ENCODE measurements around the gene BAG5.

BAG5 gene

GRCh38 chr14:103581206-103581605, 18.7 kb upstream of the BAG5 start:
- Histone ChIP-seq H3K9ac (ENCODE audit: low read length) (no peak overlapping the region), H3K27me3 (ENCODE audit: low read depth, low read length) (no peaks in the 10 kb centered on the region)

GRCh38 chr14:103578401-103579075, 16.1 kb upstream of the BAG5 start:
- no peak overlapping the region for H3K9ac ChIP-seq (ENCODE audit: low read length)
- H3K4me2 ChIP-seq (ENCODE audit: low read length), result no peak overlapping the region
- H3K4me3 ChIP-seq (ENCODE audit: low read length), result no peak overlapping the region
- no peak overlapping the region for H3K27ac ChIP-seq (ENCODE audit: low read length)
- H3K9me3 ChIP-seq (ENCODE audit: insufficient read depth, low read length), result no peaks in the 10 kb centered on the region
- no peaks in the 10 kb centered on the region for H3K27me3 ChIP-seq (ENCODE audit: low read depth, low read length)
- H2AFZ ChIP-seq (ENCODE audit: low read depth, low read length), result no peak overlapping the region
- H3K4me1 ChIP-seq (ENCODE audit: low read length), result no peaks in the 10 kb centered on the region
- no peaks in the 10 kb centered on the region for H4K20me1 ChIP-seq (ENCODE audit: insufficient read depth, low read length)
- no peak for TF ChIP-seq EZH2phosphoT487 (IDR thresholded peaks at IDR 0.05; ENCODE audit: low read depth)
- no peak for TF ChIP-seq CTCF (IDR thresholded peaks at IDR 0.05; ENCODE audit: low read depth, low read length)
- H3K79me2 ChIP-seq (ENCODE audit: low read length), result no peaks in the 10 kb centered on the region
- H3K36me3 ChIP-seq (replicated peaks; ENCODE audit: low read depth, low read length), result peaks cover 14% of the 10 kb centered on the region

More at GRCh38 chr14:103581206-103581605, 18.7 kb upstream of the BAG5 start:
- Histone ChIP-seq H2AFZ (ENCODE audit: low read depth, low read length) (no peak overlapping the region), H3K4me1 (ENCODE audit: low read length) (no peaks in the 10 kb centered on the region), H3K4me3 (ENCODE audit: low read length) (no peak overlapping the region), H3K36me3 (replicated peaks; ENCODE audit: low read depth, low read length) (peaks cover 2% of the 10 kb centered on the region), H4K20me1 (ENCODE audit: insufficient read depth, low read length) (no peaks in the 10 kb centered on the region), H3K27ac (ENCODE audit: low read length) (no peak overlapping the region), H3K9me3 (ENCODE audit: insufficient read depth, low read length) (no peaks in the 10 kb centered on the region), H3K79me2 (ENCODE audit: low read length) (no peaks in the 10 kb centered on the region), H3K4me2 (ENCODE audit: low read length) (no peak overlapping the region)
- no peak for TF ChIP-seq CTCF (IDR thresholded peaks at IDR 0.05; ENCODE audit: low read depth, low read length)
- TF ChIP-seq EZH2phosphoT487 (IDR thresholded peaks at IDR 0.05; ENCODE audit: low read depth), result no peak

GRCh38 chr14:103576371-103577024, 14.0 kb upstream of the BAG5 start:
- Histone ChIP-seq H4K20me1 (ENCODE audit: insufficient read depth, low read length) (no peaks in the 10 kb centered on the region), H3K4me3 (ENCODE audit: low read length) (no peak overlapping the region), H3K79me2 (ENCODE audit: low read length) (no peaks in the 10 kb centered on the region), H2AFZ (ENCODE audit: low read depth, low read length) (no peak overlapping the region), H3K9ac (ENCODE audit: low read length) (no peak overlapping the region), H3K36me3 (replicated peaks; ENCODE audit: low read depth, low read length) (peaks cover 14% of the 10 kb centered on the region), H3K9me3 (ENCODE audit: insufficient read depth, low read length) (no peaks in the 10 kb centered on the region), H3K4me1 (ENCODE audit: low read length) (0 out of 2 replicates have a peak, but pooled peaks cover 2% of the 10 kb centered on the region), H3K27me3 (ENCODE audit: low read depth, low read length) (no peaks in the 10 kb centered on the region), H3K27ac (ENCODE audit: low read length) (no peak overlapping the region), H3K4me2 (ENCODE audit: low read length) (no peak overlapping the region)
- TF ChIP-seq EZH2phosphoT487 (IDR thresholded peaks at IDR 0.05; ENCODE audit: low read depth), result no peak
- no peak for TF ChIP-seq CTCF (IDR thresholded peaks at IDR 0.05; ENCODE audit: low read depth, low read length)

GRCh38 chr14:103574707-103575285, 12.3 kb upstream of the BAG5 start:
- Histone ChIP-seq H3K4me2 (ENCODE audit: low read length) (no peak overlapping the region), H3K27me3 (ENCODE audit: low read depth, low read length) (no peaks in the 10 kb centered on the region), H3K9me3 (ENCODE audit: insufficient read depth, low read length) (no peaks in the 10 kb centered on the region), H3K4me3 (ENCODE audit: low read length) (no peak overlapping the region), H3K27ac (ENCODE audit: low read length) (no peak overlapping the region), H3K4me1 (ENCODE audit: low read length) (peaks cover 13% of the 10 kb centered on the region), H3K36me3 (replicated peaks; ENCODE audit: low read depth, low read length) (peaks cover 15% of the 10 kb centered on the region), H3K9ac (ENCODE audit: low read length) (no peak overlapping the region), H2AFZ (ENCODE audit: low read depth, low read length) (no peak overlapping the region), H3K79me2 (ENCODE audit: low read length) (no peaks in the 10 kb centered on the region), H4K20me1 (ENCODE audit: insufficient read depth, low read length) (no peaks in the 10 kb centered on the region)
- no peak for TF ChIP-seq CTCF (IDR thresholded peaks at IDR 0.05; ENCODE audit: low read depth, low read length)
- no peak for TF ChIP-seq EZH2phosphoT487 (IDR thresholded peaks at IDR 0.05; ENCODE audit: low read depth)

Measured in OCI-LY3 (cell line).